Hematopoietic multipotent progenitor cell treated with erythropoietin and hydrocortisone succinate and interleukin-3 and kit ligand, for 4 days (in vitro differentiated cells): ENCODE measurements around the gene PYGB.

Experiments
- DNase-seq: peaks from one replicate; pipeline ENCODE4 v3.0.0-alpha.2; 2015

The PYGB gene

GRCh38 chr20:25271486-25272222 is 23.8 kb downstream of the PYGB start:
- DNase-seq, result no peak

GRCh38 chr20:25272223-25273000 is 24.5 kb downstream of the PYGB start:
- no peak for DNase-seq

GRCh38 chr20:25273046-25273445 is 25.2 kb downstream of the PYGB start:
- DNase-seq, result no peak

GRCh38 chr20:25273541-25274358 is 25.9 kb downstream of the PYGB start:
- DNase-seq, result no peak

GRCh38 chr20:25274481-25274880 is 26.6 kb downstream of the PYGB start:
- DNase-seq, result no peak

GRCh38 chr20:25274891-25275812 is 27.3 kb downstream of the PYGB start:
- no peak for DNase-seq

GRCh38 chr20:25275813-25276532 is 28.1 kb downstream of the PYGB start:
- no peak for DNase-seq

GRCh38 chr20:25276533-25277050 is 28.7 kb downstream of the PYGB start:
- no peak for DNase-seq

GRCh38 chr20:25277051-25277801 is 29.3 kb downstream of the PYGB start:
- DNase-seq, result no peak

GRCh38 chr20:25277941-25278521 is 30.1 kb downstream of the PYGB start:
- no peak for DNase-seq

- no peak for DNase-seq
These were observed 30.9 kb downstream of the PYGB start for GRCh38 chr20:25278636-25279361.

- DNase-seq, result no peak
These were observed 31.5 kb downstream of the PYGB start for GRCh38 chr20:25279403-25279802.

- no peak for DNase-seq
These were observed 32.2 kb downstream of the PYGB start for GRCh38 chr20:25280051-25280573.

- no peak for DNase-seq
These were observed 33.0 kb downstream of the PYGB start for GRCh38 chr20:25280574-25281535.

GRCh38 chr20:25281541-25281991 is 33.7 kb downstream of the PYGB start:
- no peak for DNase-seq

- no peak for DNase-seq
These were observed 34.3 kb downstream of the PYGB start for GRCh38 chr20:25282034-25282781.

- no peak for DNase-seq
These were observed 34.9 kb downstream of the PYGB start for GRCh38 chr20:25282796-25283195.
